ENCODE data around the gene ASB8. TPM values are rescaled to one million over a fixed set of nuclear protein-coding genes. Genes with fewer than 3 reads are reported as not detected.
"Not testable (repeated sequence)": the region's sequence is repeated elsewhere in the genome, so short reads cannot be mapped to it uniquely, and the experiment has no call there.

Gene ASB8
- total RNA-seq, 1 experiment from 2014 or later: 14.0 TPM

- no peak for DNase-seq (ENCODE audit: low read depth)
- in situ Hi-C loops (cut with HindIII; ENCODE audit: low pct_unique_long_range_greater_than_20kb, low sequenced_read_pairs): no loop called here
Measured at GRCh38 chr12:48156652-48157017, 680 bp downstream of the ASB8 start.

GRCh38 chr12:48155786-48156185 lies 1.5 kb downstream of the ASB8 start:
- in situ Hi-C loops (cut with HindIII; ENCODE audit: low pct_unique_long_range_greater_than_20kb, low sequenced_read_pairs); DNase-seq (ENCODE audit: low read depth): not testable (repeated sequence)

GRCh38 chr12:48151103-48151771 lies 6.1 kb downstream of the ASB8 start:
- in situ Hi-C loops (cut with HindIII; ENCODE audit: low pct_unique_long_range_greater_than_20kb, low sequenced_read_pairs): no loop called here
- no peak for DNase-seq (ENCODE audit: low read depth)

DNA sequence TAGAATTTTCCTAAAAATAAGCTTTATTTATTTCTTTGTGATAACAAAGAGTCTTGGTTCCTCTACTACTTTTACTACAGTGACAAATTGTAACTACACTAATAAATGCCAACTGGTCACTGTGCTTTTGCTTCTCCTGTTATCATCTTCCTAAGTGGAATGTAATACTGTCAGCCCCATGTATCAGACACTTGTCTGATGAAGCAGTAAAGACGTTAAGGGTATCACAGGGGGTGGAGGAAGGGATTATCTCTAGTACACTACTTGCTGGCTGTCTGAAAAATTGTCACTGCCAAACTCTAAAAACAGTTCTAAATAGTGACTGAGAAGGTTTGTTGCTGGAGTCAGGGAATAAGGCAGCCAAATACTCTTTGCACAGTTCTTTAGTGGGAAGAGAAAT lies 11.3 kb downstream of the ASB8 start:
- no peak for DNase-seq (ENCODE audit: low read depth)
- in situ Hi-C loops (cut with HindIII; ENCODE audit: low pct_unique_long_range_greater_than_20kb, low sequenced_read_pairs): no loop called here

DNA sequence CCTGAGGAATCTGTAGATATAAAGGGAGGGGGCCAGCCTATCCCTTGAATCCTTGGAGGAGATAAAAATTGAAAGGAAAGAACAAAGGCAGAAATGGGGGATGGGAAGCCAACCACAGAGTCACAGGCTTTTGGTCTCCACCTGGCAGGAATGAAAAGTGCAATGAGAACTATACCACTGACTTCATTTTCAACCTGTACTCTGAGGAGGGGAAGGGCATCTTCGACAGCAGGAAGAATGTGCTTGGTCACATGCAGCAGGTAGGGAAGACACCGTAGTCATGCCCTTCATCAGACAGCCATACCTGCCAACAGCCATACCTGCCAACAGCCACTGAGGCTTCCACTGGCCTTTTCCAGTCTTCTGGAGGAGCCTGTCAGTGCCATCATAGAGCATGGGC lies 13.4 kb downstream of the ASB8 start:
- in situ Hi-C loops (cut with HindIII; ENCODE audit: low pct_unique_long_range_greater_than_20kb, low sequenced_read_pairs): no loop called here
- no peak for DNase-seq (ENCODE audit: low read depth)

DNA sequence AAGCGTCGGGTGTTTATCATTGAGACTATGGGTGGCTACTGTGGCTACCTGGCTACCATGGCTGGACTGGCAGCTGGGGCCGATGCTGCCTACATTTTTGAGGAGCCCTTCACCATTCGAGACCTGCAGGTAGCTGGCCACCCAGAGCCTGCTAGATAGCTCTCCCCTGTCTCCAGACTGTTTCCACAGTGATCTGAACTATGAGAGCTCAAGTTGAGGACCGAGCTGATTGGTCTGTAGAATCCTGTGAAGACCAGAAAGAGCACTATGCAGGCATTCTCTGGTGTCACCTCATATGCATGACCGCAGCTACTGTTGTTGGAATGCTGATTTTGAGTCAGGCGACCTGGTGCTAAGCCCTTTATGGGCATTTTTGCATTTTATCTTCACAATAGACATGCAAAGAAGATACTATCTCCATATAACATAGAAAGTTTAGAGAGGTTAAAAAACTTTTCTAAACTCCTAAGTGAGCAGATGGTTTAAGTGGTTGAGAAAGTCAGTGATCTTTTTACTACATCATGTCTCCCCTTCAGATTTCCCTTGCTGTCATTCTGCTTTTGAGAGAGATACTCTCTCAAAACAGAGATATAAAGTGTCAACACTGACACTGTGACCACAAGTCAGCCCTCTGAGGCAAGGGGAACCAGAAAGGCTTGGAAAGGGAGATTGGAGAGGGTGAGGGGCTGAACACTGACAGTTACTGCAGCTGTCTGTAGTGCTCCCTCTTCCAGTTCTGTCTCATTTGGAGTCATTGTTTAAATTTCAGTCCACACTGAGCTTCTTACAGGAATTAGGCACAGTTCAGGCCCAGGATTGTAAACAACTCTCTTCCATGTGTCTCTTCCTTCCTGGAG lies 14.3 kb downstream of the ASB8 start:
- no peak for DNase-seq (ENCODE audit: low read depth)
- in situ Hi-C loops (cut with HindIII; ENCODE audit: low pct_unique_long_range_greater_than_20kb, low sequenced_read_pairs): no loop called here

- in situ Hi-C loops (cut with HindIII; ENCODE audit: low pct_unique_long_range_greater_than_20kb, low sequenced_read_pairs): no loop called here
- DNase-seq (ENCODE audit: low read depth): no peak
Measured at GRCh38 chr12:48135027-48135426, 22.3 kb downstream of the ASB8 start.

GRCh38 chr12:48132826-48133225 lies 24.5 kb downstream of the ASB8 start:
- in situ Hi-C loops (cut with HindIII; ENCODE audit: low pct_unique_long_range_greater_than_20kb, low sequenced_read_pairs): no loop called here
- no peak for DNase-seq (ENCODE audit: low read depth)

DNA sequence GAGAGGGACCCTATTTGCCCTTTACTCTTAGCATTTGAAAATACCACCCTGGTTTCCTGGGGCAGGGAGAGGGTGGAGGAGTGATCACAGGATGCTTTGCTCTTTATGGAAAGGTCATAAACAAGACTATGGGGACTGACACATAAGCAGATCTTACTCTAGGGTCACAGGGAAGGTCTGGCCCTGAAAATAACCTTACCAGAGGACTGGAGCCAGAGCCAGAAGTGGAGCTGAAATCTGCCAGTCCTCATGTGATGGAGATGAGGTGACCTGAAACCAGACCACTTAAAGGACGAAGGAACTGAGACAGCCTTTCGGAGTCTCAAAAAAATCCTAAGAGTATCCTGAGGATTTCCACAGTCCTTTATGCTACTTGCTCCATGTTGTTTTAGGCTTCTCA lies 25.8 kb downstream of the ASB8 start:
- in situ Hi-C loops (cut with HindIII; ENCODE audit: low pct_unique_long_range_greater_than_20kb, low sequenced_read_pairs): no loop called here
- no peak for DNase-seq (ENCODE audit: low read depth)

DNA sequence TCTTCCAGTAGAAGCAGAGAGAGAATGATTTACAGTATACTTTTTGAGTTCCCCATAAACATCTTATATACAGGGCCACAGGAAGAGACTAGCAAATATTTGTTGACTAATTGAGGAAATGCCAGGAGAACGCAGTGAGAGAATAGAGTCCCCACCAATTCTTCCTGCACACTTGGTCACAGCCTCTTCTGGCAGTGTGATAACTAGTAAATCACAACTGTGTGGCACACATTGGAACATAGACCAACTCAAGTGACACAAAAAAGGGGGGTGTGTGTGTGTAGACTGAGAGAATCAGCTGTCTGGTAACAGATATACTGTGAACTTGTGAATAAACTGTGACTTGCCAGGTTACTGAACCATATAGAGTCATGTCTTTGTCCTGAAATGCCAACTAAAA lies 27.9 kb downstream of the ASB8 start:
- in situ Hi-C loops (cut with HindIII; ENCODE audit: low pct_unique_long_range_greater_than_20kb, low sequenced_read_pairs): no loop called here
- no peak for DNase-seq (ENCODE audit: low read depth)

- DNase-seq (ENCODE audit: low read depth): no peak
- in situ Hi-C loops (cut with HindIII; ENCODE audit: low pct_unique_long_range_greater_than_20kb, low sequenced_read_pairs): no loop called here
Measured at GRCh38 chr12:48128800-48129199, 28.5 kb downstream of the ASB8 start.

DNA sequence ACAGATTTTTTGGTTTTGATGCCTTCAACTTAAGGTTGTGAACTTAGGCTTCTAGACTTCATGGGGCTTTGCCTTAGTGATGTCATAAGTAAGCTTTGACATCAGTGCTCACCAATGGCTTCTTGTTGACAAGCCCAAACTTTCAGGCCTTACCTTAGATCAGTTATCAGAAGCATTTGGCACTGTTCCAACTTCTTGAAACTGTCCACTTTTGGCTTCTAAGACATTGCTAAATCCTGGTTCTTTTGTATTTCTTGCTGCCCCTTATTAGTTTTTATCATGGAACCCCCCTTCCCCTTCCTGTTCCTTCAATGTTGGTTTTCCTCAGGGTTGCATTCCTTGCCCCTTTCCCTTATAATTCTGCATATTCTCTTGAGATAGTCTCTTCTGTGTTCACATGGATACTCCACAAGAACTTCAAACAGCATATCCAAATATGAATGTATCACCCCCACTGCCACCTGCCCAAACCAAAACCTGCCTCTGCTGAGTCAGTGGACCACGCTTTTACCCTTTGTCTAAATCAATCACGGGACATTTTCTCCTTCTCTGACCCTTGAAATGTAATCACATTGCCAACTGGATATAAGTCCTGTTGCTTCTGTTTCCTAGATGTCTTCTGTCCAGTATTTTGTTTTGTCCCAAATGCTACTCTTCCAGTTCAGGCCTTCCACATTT lies 30.2 kb downstream of the ASB8 start:
- no peak for DNase-seq (ENCODE audit: low read depth)
- in situ Hi-C loops (cut with HindIII; ENCODE audit: low pct_unique_long_range_greater_than_20kb, low sequenced_read_pairs): no loop called here

- in situ Hi-C loops (cut with HindIII; ENCODE audit: low pct_unique_long_range_greater_than_20kb, low sequenced_read_pairs): no loop called here
- no peak for DNase-seq (ENCODE audit: low read depth)
Measured at GRCh38 chr12:48125985-48126384, 31.3 kb downstream of the ASB8 start.

- in situ Hi-C loops (cut with HindIII; ENCODE audit: low pct_unique_long_range_greater_than_20kb, low sequenced_read_pairs); DNase-seq (ENCODE audit: low read depth): not testable (repeated sequence)
Measured at GRCh38 chr12:48125542-48125941, 31.8 kb downstream of the ASB8 start.

DNA sequence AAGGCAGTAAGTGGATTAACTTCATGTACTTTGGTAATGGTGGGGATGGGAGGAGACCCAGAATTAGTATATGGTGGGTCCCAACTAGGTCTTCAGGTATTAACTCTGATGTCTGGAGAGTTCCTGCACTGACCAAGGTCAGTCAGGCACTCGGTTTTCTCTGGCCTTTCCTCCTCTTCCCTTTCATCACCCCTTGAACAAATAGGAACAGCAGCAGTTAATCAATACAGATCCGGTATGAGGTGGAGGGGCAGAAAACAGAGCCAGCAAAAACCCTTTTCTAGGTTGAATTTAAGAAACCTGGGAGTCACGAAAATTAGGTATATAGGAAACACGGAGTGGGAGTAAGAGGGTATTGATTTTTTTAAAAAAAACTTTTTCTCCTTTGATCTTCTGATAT lies 34.1 kb downstream of the ASB8 start:
- DNase-seq (ENCODE audit: low read depth): no peak
- in situ Hi-C loops (cut with HindIII; ENCODE audit: low pct_unique_long_range_greater_than_20kb, low sequenced_read_pairs): no loop called here

DNA sequence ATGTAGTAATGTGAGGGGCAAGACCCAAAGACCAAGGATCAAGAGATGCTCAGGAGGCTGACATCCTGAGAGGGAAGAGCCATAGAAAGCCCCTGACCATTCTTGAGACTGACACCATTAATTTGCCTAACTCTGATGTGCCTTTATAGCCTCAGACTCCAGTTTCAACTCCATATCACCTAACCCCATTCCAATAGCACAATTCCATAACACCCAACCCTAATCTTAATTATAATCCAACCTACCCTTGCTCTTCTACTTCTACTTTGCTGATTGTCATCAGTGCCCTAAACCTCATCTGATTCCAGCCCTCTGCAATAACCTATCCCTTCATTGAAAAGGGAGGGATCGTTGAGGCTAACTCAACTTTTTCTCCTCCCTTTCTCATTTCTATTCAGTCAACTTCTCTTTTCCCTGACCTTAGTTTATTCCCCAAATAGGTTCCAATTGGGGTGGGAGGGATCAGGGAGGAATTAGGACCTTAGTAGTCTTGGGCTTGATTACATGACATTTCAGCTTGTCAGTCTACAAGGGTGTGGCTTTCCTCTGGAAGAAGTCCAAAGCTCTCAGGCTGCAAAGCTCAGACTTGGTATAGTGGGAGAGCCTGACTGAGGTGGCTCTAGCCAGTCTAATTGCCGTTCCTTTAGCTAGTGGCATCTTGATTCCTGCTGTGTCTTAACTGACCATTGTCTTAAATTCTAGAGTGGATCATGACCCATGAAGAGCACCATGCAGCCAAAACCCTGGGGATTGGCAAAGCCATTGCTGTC lies 35.1 kb downstream of the ASB8 start:
- in situ Hi-C loops (cut with HindIII; ENCODE audit: low pct_unique_long_range_greater_than_20kb, low sequenced_read_pairs): no loop called here
- DNase-seq (ENCODE audit: low read depth): no peak

DNA sequence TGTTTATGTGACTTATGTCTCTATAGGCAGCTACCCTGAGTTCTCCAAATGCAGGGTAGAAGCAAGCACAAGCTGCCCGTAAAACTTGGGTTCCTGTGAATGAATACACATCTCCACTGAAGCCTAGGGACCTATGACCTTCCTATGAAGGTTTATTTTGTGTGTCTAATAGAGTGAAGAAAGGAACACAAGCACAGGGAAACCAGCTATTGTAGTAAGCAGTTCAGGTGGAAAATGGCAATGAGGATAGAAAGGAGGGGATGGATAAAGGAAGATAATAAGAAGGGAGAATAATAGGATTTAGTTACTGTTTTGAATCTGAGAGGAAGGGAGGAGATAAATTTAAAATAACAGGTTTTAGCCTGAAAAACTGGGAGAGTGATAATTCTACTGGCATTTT lies 35.8 kb downstream of the ASB8 start:
- in situ Hi-C loops (cut with HindIII; ENCODE audit: low pct_unique_long_range_greater_than_20kb, low sequenced_read_pairs): no loop called here
- no peak for DNase-seq (ENCODE audit: low read depth)

DNA sequence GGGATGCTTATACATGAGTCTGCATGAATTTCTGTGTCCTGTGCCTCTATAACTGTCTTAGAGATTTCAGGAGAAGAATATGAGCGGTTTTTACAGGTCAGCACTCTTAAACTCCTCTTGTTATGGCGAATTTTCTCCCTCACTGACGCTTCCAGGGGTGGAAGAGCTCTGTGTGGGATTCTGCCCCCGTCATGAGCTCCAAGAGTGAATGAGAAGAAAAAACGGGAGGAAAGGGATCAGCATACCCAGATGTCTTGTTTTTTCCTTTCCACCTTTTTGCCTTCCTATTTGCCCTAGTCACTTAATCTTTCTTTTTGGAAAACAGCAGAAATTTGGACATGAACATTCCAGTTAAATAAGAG lies 37.5 kb downstream of the ASB8 start:
- DNase-seq (ENCODE audit: low read depth): peak; percentile 10
- in situ Hi-C loops (cut with HindIII; ENCODE audit: low pct_unique_long_range_greater_than_20kb, low sequenced_read_pairs): no loop called here

Data from Caki2 (cell line).